ENCODE results near the gene AMMECR1.

AMMECR1 gene

DNA sequence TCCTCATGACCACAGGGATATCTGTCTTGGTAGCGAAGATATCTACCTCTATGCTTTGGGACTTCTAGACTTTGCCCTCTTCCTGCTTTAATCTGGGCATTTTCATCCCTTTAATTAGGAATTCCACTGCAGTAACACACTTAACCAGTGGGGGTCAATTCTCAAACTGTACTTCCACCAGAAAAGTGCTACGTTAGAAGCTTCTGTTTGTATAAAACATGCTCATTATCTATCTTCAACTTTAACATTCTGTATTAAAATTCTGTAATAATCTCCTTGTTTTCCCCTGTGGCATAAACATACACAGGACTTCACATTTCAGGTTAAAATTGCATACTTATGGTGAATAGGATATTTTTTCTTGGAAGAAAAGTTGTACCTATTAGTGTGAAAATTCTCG is 105.6 kb downstream of the AMMECR1 start:
- DNase-seq (ENCODE audit: low read depth in 3 of 3), result no peak

DNA sequence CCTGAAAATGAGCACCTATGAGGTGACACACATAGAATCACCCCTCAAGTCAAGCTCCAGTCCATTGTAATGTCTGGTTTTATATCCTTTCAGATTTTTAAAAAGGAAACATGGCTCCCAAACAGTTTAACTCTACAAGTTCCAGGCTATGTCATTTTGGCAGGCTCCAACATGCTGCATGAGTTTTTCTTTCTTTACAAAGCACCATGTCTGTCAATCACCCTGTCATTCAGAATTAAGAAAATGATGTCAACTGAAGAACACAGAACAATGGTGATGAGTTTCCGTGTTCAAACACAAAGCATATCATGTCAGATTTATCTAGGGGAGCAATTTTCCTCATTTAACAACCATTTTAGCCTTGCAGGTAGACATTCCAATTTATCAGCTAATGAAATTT is 106.5 kb downstream of the AMMECR1 start:
- DNase-seq (ENCODE audit: low read depth in 3 of 3), result no peak

DNA sequence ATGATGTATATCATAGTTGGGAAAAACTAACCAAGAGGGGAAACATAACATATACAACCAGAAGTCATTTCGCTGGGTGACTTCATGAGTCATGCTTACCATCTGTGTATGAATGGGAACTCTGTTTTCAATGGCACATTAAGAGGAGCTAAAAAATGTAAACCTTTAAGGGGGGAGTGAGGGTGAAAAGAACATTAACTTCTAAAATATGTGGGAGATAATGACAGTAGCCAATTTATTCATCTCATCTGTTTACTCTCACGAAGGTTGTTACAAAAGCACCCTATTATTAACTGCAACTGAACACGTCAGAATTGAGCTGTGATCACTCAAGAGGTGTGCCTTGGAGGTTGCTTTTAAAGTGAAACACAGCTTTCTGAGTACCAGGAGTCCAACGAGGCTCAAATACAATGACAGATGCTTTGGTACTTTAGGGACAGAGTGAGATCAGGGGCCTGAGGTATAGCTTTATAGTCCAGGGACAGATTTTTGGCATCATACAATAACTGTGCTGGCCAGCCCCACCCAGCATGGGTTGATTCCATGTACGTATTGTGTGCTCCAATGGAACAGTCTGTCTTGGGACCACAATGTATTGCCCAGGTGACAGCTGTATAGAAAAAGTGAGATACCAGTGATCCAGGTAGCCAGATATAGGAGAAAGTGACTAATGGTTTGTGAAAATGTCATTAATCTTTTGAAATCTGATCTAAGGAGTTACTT is 107.3 kb downstream of the AMMECR1 start:
- no peak for DNase-seq (ENCODE audit: low read depth in 3 of 3)

- no peak for DNase-seq (ENCODE audit: low read depth in 3 of 3)
Observed at GRCh38 chrX:110208092-110208491, 109.8 kb downstream of the AMMECR1 start.

- DNase-seq (ENCODE audit: low read depth in 3 of 3), result no peak
Observed at GRCh38 chrX:110204986-110205385, 112.9 kb downstream of the AMMECR1 start.

DNA sequence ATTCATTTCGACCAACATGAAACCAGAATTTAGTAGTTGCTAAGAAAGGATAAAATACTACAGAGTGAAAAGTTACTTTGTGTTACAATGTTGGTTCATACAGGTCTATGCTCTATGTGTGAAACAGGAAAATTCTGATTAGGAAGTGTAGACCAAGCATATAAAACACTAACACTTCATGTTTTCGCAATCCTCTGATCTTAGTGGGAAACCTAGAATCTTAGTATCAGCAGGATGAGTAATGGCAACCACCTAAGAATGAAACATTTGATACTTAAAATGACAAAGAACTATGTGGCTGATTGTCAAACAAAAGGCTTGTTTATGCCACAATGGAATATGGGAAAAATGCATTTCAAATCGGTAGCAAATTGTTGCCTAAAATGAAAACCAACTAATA is 116.1 kb downstream of the AMMECR1 start:
- DNase-seq (ENCODE audit: low read depth in 3 of 3), result no peak

DNA sequence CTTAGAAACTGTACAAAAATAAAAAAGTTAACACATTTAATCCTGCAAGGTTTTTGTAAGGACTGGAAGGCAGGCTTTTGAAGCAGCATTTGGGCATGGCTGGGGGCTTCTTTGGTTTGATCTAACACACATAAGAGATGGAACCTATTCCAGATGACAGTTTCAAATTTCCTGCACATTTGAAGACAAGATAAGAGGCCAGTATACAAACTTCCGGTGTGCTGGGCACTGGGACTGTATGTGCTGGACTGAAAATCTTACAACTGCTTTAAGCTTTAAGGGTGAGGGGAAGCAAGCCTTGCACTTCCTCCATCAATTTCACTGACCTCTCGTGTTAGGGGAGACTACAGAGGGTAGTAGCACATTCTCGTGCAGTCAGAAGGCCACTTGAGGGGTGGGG is 122.9 kb downstream of the AMMECR1 start:
- no peak for DNase-seq (ENCODE audit: low read depth in 3 of 3)

- DNase-seq (ENCODE audit: low read depth in 3 of 3), result no peak
Observed at GRCh38 chrX:110192516-110192915, 125.4 kb downstream of the AMMECR1 start.

DNA sequence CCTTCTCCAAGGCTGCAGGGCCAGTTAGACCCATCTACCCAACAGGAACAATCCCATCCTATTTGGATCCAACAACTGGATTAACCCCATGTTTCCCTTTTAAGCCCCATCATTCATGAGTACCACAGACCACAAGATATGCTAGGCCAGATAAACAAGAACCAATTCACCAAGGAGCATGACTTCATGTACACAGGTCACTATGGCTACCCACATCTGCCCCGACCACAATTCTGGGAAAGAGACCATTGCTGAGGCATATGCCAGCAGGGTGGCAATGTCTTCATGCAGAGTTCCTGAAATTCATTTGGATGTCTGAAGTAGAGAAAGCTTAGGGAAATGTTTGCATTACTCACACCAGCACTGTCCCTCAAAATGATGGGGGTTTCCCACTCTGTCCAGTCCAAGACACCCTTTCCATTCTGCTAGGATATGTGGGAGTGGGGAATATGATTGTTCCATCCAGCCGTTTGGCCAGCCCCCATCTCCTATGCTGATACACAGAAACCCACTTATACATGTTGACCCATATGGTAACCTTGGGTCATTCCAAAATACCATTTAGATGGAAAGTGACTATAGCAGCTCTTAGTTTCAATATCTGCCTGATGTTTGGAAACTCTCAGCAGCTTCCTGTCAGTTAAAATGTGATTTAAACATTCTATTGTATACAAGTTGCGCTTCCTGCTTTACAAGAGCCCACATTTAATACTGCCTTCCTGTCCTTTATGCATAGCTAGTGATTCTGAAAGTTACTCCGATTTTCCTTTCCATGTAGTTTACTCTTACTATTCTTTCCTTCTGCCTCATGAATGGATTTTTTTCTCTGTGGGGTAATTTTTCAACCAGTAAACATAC is 129.0 kb downstream of the AMMECR1 start:
- DNase-seq (ENCODE audit: low read depth in 3 of 3), result no peak

- no peak for DNase-seq (ENCODE audit: low read depth in 3 of 3)
Observed at GRCh38 chrX:110183314-110183713, 134.6 kb downstream of the AMMECR1 start.

- DNase-seq (ENCODE audit: low read depth in 3 of 3), result no peak
Observed at GRCh38 chrX:110182865-110183264, 135.0 kb downstream of the AMMECR1 start.

DNA sequence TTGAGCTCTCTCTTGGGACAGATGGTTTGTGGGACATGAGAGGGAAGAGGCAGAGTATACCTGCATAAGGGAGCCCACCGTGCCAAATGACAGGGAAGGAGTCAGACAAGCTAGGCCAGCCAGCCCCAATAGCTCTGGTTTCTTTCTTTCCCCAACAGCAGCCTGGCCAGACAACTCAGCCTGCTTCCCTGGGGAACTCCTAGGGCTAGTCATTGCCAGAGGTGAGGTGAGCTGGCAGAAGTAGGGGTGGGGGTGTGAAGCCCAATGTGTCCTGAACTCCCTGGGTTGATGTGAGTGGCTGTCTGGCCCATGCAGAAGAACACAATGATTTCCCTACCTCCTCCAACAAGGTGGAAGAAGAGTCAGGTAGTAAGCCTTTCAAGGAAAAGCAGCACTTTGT is 135.5 kb downstream of the AMMECR1 start:
- no peak for DNase-seq (ENCODE audit: low read depth in 3 of 3)

GRCh38 chrX:110181459-110182137 is 136.3 kb downstream of the AMMECR1 start:
- DNase-seq (ENCODE audit: low read depth in 3 of 3), result no peak

GRCh38 chrX:110180928-110181310 is 137.0 kb downstream of the AMMECR1 start:
- DNase-seq (ENCODE audit: low read depth in 3 of 3), result no peak

GRCh38 chrX:110180176-110180927 is 137.5 kb downstream of the AMMECR1 start:
- no peak for DNase-seq (ENCODE audit: low read depth in 3 of 3)

DNA sequence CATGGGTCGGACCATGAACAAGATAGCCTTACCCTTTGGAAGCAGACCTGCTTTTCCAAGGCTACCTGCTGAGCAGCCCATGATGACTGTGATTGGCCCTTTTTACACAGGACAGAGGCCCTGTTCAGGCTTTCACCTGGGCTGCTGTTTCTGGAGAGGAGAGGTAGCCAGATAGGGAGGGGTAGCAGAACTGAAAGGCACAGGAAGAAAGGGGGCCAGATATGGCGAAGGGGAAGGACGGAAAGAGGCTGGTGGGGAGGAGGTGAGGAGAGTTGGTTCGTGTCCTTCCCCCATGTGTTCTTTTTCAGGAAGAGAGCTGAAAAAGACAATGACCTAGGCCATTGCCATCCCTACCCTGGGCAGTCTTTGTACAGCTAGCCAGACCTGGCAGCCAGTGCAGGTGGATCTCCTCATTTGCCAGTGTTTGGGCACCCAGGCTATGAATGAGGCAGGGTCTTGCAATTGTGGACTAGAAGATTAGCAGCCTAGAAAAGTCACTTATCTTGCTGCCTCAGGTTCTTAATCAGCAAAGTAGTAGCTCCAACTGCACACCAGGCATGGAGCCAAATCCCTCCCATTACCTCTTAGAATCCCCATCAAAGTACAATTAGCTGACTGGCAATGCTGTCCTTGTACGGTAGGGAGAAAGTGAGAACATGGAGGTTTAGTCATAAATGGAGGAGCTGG is 139.6 kb downstream of the AMMECR1 start:
- DNase-seq (ENCODE audit: low read depth in 3 of 3), result no peak

DNA sequence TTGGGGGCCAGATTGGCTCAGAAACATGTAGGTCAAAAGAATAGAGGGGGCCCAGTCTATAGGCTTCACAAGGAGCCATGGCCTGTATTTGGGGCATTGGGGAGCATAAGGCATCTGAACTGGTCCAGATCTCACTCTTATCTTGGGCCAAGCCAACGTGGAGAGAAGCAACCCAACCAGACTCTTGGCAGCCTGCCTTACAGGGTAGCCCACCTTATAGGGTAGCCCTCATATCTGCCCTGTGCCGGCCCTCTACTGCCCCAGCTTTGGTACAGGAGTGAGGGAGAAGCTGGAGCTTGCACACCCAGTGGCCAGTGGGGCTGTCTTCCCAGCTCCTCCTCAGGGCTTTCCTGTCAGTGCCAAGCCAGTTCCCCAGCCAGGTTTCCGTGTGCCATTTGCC is 142.2 kb downstream of the AMMECR1 start:
- no peak for DNase-seq (ENCODE audit: low read depth in 3 of 3)

DNA sequence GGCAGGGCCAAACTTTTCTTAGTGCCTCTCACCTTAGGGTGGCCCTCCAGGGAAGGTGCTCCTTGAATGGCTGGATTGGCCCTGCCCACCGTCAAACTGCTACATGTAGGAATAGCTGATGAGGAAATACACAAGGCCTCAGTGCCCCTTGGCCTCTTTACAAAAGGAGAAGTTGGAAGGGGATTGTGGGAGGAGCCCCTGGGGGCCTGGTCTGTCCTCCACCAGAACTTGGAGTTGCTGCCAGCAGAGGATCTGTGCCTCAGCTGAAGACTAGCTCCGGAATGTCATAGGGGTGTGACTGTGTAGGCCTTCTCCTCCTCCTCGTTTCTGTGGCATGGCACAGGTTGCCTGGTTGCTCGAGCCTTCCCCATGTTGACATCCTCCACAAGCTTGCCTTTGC is 142.7 kb downstream of the AMMECR1 start:
- DNase-seq (ENCODE audit: low read depth in 3 of 3), result no peak

DNA sequence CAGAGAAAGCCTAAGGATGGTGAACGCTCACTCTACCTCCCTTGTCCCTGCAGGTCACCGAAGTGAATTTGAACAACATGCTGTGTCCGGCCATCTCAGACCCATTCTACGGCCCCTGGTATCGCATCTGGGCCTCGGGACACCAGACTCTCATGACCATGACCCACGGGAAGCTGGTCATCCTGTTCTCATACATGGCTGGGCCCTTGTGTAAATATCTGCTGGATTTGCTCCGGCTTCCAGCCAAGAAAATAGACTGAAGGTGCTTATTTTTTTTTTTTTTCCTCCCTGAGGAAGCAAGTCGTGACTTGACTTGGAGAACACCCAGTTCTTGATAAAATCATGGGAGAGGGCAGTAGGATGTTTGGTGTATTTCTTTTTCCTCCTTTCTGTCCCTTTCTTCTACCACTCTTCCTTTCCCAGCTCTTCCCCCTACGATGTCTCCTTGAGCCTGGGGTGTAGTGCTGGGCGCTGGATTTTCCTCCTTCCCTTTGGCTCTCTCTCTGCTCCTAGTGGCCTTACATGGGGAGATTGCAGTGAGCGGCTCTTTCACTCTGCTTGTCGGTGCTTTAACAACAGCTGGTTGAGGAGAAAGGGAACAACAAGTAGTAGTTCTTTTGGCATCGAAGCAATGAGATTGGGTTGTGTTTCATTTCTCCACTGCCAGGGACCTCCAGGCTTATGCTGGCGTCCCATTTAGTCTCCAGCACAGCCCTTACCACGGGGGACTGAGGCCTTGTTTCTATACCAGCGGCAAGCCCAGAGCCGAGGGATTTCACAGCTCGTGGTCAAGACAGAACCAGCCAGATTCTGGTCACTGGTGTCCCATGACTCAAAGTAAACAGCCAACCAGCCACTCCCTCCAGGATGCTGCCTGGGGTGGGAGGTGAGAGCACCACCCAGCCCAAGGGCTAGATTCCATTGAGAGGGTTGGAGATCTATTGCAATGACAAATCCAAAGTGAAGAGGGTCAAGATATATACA is 144.4 kb downstream of the AMMECR1 start:
- DNase-seq (ENCODE audit: low read depth in 3 of 3), result no peak

DNA sequence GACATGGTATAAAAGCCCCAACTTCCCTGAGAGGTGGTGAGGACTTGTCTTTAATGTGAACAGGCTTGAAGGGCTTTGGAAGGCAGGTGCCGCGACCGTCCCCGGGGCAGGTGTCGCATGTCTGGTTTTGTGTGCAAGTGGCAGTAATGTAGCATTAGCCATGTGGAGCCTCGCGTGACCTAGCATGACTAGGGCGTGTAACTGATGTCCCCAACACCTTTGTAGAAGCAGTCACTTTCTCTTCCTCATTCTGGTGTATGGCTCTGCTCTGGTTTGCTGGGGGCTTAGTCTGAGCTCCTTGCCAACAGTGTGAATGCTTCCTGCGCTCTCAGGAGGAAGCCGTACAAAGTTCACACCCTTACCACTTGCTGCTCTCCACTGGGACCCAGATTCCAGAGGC is 145.7 kb downstream of the AMMECR1 start:
- no peak for DNase-seq (ENCODE audit: low read depth in 3 of 3)
